ENCODE data around the gene ACE2. TPM values are rescaled to one million over a fixed set of nuclear protein-coding genes. Genes with fewer than 3 reads are reported as not detected.

Gene ACE2
- polyA plus RNA-seq, 1 of the 3 experiments (the other 2 are of a cell fraction), result not detected

GRCh38 chrX:15645266-15645665 is 44.5 kb upstream of the ACE2 start:
- Histone ChIP-seq H4K20me1 (ENCODE audit: insufficient read depth) (no peaks in the 10 kb centered on the region), H3K9me3 (no peaks in the 10 kb centered on the region), H3K27ac (ENCODE audit: low read depth in 2 of 2, low read length in 1 of 2) (no peak overlapping the region), H3K9me2 (no peaks in the 10 kb centered on the region), H3F3A (replicated peaks; ENCODE audit: insufficient read depth) (no peaks in the 10 kb centered on the region), H3K4me2 (no peak overlapping the region), H3K79me2 (ENCODE audit: insufficient read depth) (no peaks in the 10 kb centered on the region), H3K4me3 (ENCODE audit: low read depth in 2 of 2, low read length in 1 of 2) (no peak overlapping the region), H2AFZ (ENCODE audit: low read depth) (no peak overlapping the region), H3K36me3 (replicated peaks in 1 of 2; ENCODE audit: control insufficient read depth in 1 of 2, insufficient read depth in 2 of 2, low read length in 1 of 2) (no peaks in the 10 kb centered on the region), H3K27me3 (ENCODE audit: insufficient read depth) (peaks cover 18% of the 10 kb centered on the region), H3K9ac (no peak overlapping the region), H3K4me1 (ENCODE audit: control insufficient read depth in 1 of 2, insufficient read depth in 2 of 2, low read depth in 1 of 2, low read length in 1 of 2) (no peaks in the 10 kb centered on the region)
- TF ChIP-seq RCOR1 (IDR thresholded peaks at IDR 0.05; ENCODE audit: low read length) (no peak), TCF12 (IDR thresholded peaks at IDR 0.05) (no peak), EP300 (IDR thresholded peaks at IDR 0.05; ENCODE audit: borderline replicate concordance in 1 of 2, low read depth in 1 of 2, low read length in 1 of 2) (no peak), EZH2phosphoT487 (IDR thresholded peaks at IDR 0.05; ENCODE audit: borderline replicate concordance, low read depth) (no peak), SIN3A (IDR thresholded peaks at IDR 0.05; ENCODE audit: borderline replicate concordance, low read depth, low read length) (no peak), CHD2 (IDR thresholded peaks at IDR 0.05; ENCODE audit: low read length, partially characterized antibody) (no peak), TAF1 (IDR thresholded peaks at IDR 0.05; ENCODE audit: borderline replicate concordance, low read depth, low read length) (no peak), TEAD4 (IDR thresholded peaks at IDR 0.05; ENCODE audit: borderline replicate concordance, insufficient read depth) (no peak), MAX (IDR thresholded peaks at IDR 0.05; ENCODE audit: low read depth) (no peak), USF1 (IDR thresholded peaks at IDR 0.05; ENCODE audit: borderline replicate concordance, low read depth) (no peak), ELF1 (IDR thresholded peaks at IDR 0.05) (no peak)
- no peak for DNase-seq
- 43% methylated on average over 3 of the region's 3 CpGs for WGBS (ENCODE audit: low lambda C conversion rate)
- POLR2A ChIA-PET, result no interaction called here
- CTCF ChIA-PET, result interaction anchor here (1.0 kb wide), 1 partner anchor 80 kb away, joined by 3 read pairs; no protein-coding TSS in a partner anchor

GRCh38 chrX:15644560-15644872 is 43.8 kb upstream of the ACE2 start:
- ChIA-PET CTCF (interaction anchor here (1.0 kb wide), 1 partner anchor 79 kb away, joined by 3 read pairs; no protein-coding TSS in a partner anchor), POLR2A (no interaction called here)
- Histone ChIP-seq H3K4me3 (ENCODE audit: low read depth in 2 of 2, low read length in 1 of 2) (no peak overlapping the region), H2AFZ (ENCODE audit: low read depth) (no peak overlapping the region), H3K9ac (no peak overlapping the region), H4K20me1 (ENCODE audit: insufficient read depth) (no peaks in the 10 kb centered on the region), H3F3A (replicated peaks; ENCODE audit: insufficient read depth) (no peaks in the 10 kb centered on the region), H3K79me2 (ENCODE audit: insufficient read depth) (no peaks in the 10 kb centered on the region), H3K4me1 (ENCODE audit: control insufficient read depth in 1 of 2, insufficient read depth in 2 of 2, low read depth in 1 of 2, low read length in 1 of 2) (no peaks in the 10 kb centered on the region), H3K27ac (ENCODE audit: low read depth in 2 of 2, low read length in 1 of 2) (no peak overlapping the region), H3K27me3 (ENCODE audit: insufficient read depth) (peaks cover 18% of the 10 kb centered on the region), H3K9me3 (no peaks in the 10 kb centered on the region), H3K36me3 (replicated peaks in 1 of 2; ENCODE audit: control insufficient read depth in 1 of 2, insufficient read depth in 2 of 2, low read length in 1 of 2) (no peaks in the 10 kb centered on the region), H3K9me2 (no peaks in the 10 kb centered on the region), H3K4me2 (no peak overlapping the region)
- DNase-seq, result no peak
- 67% methylated on average over 1 of the region's 1 CpG for WGBS (ENCODE audit: low lambda C conversion rate)
- TF ChIP-seq, protein P1, sequence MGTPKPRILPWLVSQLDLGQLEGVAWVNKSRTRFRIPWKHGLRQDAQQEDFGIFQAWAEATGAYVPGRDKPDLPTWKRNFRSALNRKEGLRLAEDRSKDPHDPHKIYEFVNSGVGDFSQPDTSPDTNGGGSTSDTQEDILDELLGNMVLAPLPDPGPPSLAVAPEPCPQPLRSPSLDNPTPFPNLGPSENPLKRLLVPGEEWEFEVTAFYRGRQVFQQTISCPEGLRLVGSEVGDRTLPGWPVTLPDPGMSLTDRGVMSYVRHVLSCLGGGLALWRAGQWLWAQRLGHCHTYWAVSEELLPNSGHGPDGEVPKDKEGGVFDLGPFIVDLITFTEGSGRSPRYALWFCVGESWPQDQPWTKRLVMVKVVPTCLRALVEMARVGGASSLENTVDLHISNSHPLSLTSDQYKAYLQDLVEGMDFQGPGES (IDR thresholded peaks at IDR 0.05; ENCODE audit: low read depth, low read length), result no peak
- TF ChIP-seq FOXM1 (IDR thresholded peaks at IDR 0.05; ENCODE audit: low read depth) (no peak), TAF1 (IDR thresholded peaks at IDR 0.05; ENCODE audit: borderline replicate concordance, low read depth, low read length) (no peak), FOSL2 (IDR thresholded peaks at IDR 0.05; ENCODE audit: borderline replicate concordance, low read depth) (no peak), TCF12 (IDR thresholded peaks at IDR 0.05) (no peak)
- TF ChIP-seq, protein P2, sequence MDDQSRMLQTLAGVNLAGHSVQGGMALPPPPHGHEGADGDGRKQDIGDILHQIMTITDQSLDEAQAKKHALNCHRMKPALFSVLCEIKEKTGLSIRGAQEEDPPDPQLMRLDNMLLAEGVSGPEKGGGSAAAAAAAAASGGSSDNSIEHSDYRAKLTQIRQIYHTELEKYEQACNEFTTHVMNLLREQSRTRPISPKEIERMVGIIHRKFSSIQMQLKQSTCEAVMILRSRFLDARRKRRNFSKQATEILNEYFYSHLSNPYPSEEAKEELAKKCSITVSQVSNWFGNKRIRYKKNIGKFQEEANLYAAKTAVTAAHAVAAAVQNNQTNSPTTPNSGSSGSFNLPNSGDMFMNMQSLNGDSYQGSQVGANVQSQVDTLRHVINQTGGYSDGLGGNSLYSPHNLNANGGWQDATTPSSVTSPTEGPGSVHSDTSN (IDR thresholded peaks at IDR 0.05), result no peak

Data from SK-N-SH (cell line).